ENCODE data around the gene TOP3A.
"Not testable (repeated sequence)": the region's sequence is repeated elsewhere in the genome, so short reads cannot be mapped to it uniquely, and the experiment has no call there.

TOP3A gene

GRCh38 chr17:18314731-18315561, at the start of gene TOP3A, which contains the start of gene SMCR8:
TOP3A (minus strand) TSS chr17:18314994; CDS start chr17:18314778, 216 bp downstream.
SMCR8 (plus strand) TSS chr17:18315293; CDS start chr17:18315790, 497 bp downstream.
- DNase-seq (ENCODE audit: low read depth in 2 of 2) = peak; percentile 97

GRCh38 chr17:18364166-18364565, 49.4 kb upstream of the TOP3A start:
- no peak for DNase-seq (ENCODE audit: low read depth in 2 of 2)

GRCh38 chr17:18363101-18364049, 48.6 kb upstream of the TOP3A start, which contains the start of gene SHMT1:
SHMT1 (minus strand) TSS chr17:18363550; CDS start chr17:18355981, 7,569 bp downstream.
- DNase-seq (ENCODE audit: low read depth in 2 of 2) = peak; percentile 77 to 86

GRCh38 chr17:18362698-18363100, 47.9 kb upstream of the TOP3A start:
- no peak for DNase-seq (ENCODE audit: low read depth in 2 of 2)

GRCh38 chr17:18361837-18362697, 47.3 kb upstream of the TOP3A start:
- DNase-seq (ENCODE audit: low read depth in 2 of 2) = no peak

- no peak for DNase-seq (ENCODE audit: low read depth in 2 of 2)
Observed at GRCh38 chr17:18360518-18360917, 45.7 kb upstream of the TOP3A start.

- no peak for DNase-seq (ENCODE audit: low read depth in 2 of 2)
Observed at GRCh38 chr17:18356624-18357023, 41.8 kb upstream of the TOP3A start.

- DNase-seq (ENCODE audit: low read depth in 2 of 2) = no peak
Observed at GRCh38 chr17:18353541-18353940, 38.7 kb upstream of the TOP3A start.

GRCh38 chr17:18344021-18344420, 29.2 kb upstream of the TOP3A start:
- no peak for DNase-seq (ENCODE audit: low read depth in 2 of 2)

- no peak for DNase-seq (ENCODE audit: low read depth in 2 of 2)
Observed at GRCh38 chr17:18339933-18340332, 25.1 kb upstream of the TOP3A start.

- not testable (repeated sequence) for DNase-seq (ENCODE audit: low read depth in 2 of 2)
Observed at GRCh38 chr17:18338158-18338557, 23.4 kb upstream of the TOP3A start.

- DNase-seq (ENCODE audit: low read depth in 2 of 2) = no peak
Observed at GRCh38 chr17:18332909-18333489, 18.2 kb upstream of the TOP3A start.

GRCh38 chr17:18331879-18332278, 17.1 kb upstream of the TOP3A start:
- DNase-seq (ENCODE audit: low read depth in 2 of 2) = no peak

GRCh38 chr17:18328643-18329204, 13.9 kb upstream of the TOP3A start:
- DNase-seq (ENCODE audit: low read depth in 2 of 2) = no peak

GRCh38 chr17:18327556-18327955, 12.8 kb upstream of the TOP3A start:
- DNase-seq (ENCODE audit: low read depth in 2 of 2) = no peak

GRCh38 chr17:18327093-18327492, 12.3 kb upstream of the TOP3A start:
- DNase-seq (ENCODE audit: low read depth in 2 of 2) = no peak

GRCh38 chr17:18326572-18326971, 11.8 kb upstream of the TOP3A start:
- no peak for DNase-seq (ENCODE audit: low read depth in 2 of 2)

GRCh38 chr17:18326039-18326438, 11.2 kb upstream of the TOP3A start:
- DNase-seq (ENCODE audit: low read depth in 2 of 2) = no peak

- no peak for DNase-seq (ENCODE audit: low read depth in 2 of 2)
Observed at GRCh38 chr17:18324140-18325050, 9.6 kb upstream of the TOP3A start.

Measured in stimulated activated CD4-positive, alpha-beta T cell treated with anti-CD3 and anti-CD28 coated beads, Interleukin-12 subunit alpha, Interleukin-12 subunit beta, amount 100 ng/mL, for 24 hours (primary cell).